Ovary (tissue), 3 donors: Measurements from ENCODE around the gene ZNHIT2.

Experiments
- CTCF ChIP-seq, 3 donors: fragments of 450-650 bp in 2 of 3; fragments of 200-600 bp in 1 of 3; IDR thresholded peaks; one replicate each; pipeline versions ENCODE4 v1.5.1 to v1.8.0; 2016 to 2022; ENCODE audit warnings: antibody characterized with exemption in 3 of 3, mild to moderate bottlenecking in 1 of 3
- EP300 ChIP-seq: sonication (generic); formaldehyde crosslinking; IDR thresholded peaks from one replicate; pipeline ENCODE4 v1.6.1; 2017; ENCODE audit warnings: antibody characterized with exemption
- POLR2A ChIP-seq: fragments of 450-650 bp; IDR thresholded peaks from one replicate; pipeline ENCODE4 v1.6.1; 2017; ENCODE audit warnings: antibody characterized with exemption, mild to moderate bottlenecking, moderate library complexity
- donor health status: DM: no; HTN: no; CAD: no.

GRCh38 chr11:65125197-65126056, 7.9 kb upstream of the ZNHIT2 start:
- TF ChIP-seq CTCF (IDR thresholded peaks at IDR 0.05) (no peak), POLR2A (no peak), EP300 (no peak)
